K562 (cell line): ENCODE data around the gene PUSL1. TPM values are rescaled to one million over a fixed set of nuclear protein-coding genes. Genes with fewer than 3 reads are reported as not detected.

Experiments used
- BHLHE40 ChIP-seq: IDR thresholded peaks from 2 replicates; pipeline ENCODE4 v1.6.1; 2011; ENCODE audit warnings: low read length, improper control_type of control experiment
- JUND ChIP-seq, 2 experiments: IDR thresholded peaks; 2 replicates in 1 of 2; 3 replicates in 1 of 2; pipeline ENCODE4 v1.6.1; 2011; ENCODE audit warnings: borderline replicate concordance in 2 of 2, low read depth in 2 of 2, low read length in 2 of 2, improper control_type of control experiment in 1 of 2, missing biosample characterization in 1 of 2, missing genetic modification characterization in 1 of 2, missing genetic modification reagents in 1 of 2
- MTA3 ChIP-seq: fragments of 450-650 bp; formaldehyde crosslinking; IDR thresholded peaks from 2 replicates; pipeline ENCODE4 v1.6.1; 2017; ENCODE audit warnings: mild to moderate bottlenecking, borderline replicate concordance
- RB1 ChIP-seq: fragments of 450-650 bp; IDR thresholded peaks from 2 replicates; pipeline ENCODE4 v1.6.1; 2017; ENCODE audit warnings: low read depth, mild to moderate bottlenecking
- SAFB ChIP-seq: fragments of 200-400 bp; formaldehyde crosslinking; IDR thresholded peaks from 2 replicates; pipeline ENCODE4 v1.6.1; 2017; ENCODE audit warnings: low read depth, low read length, borderline replicate concordance
- SRSF1 ChIP-seq: fragments of 200-400 bp; formaldehyde crosslinking; IDR thresholded peaks from 2 replicates; pipeline ENCODE4 v1.6.1; 2017; ENCODE audit warnings: mild to moderate bottlenecking, low read depth, low read length, moderate library complexity
- ZNF217 ChIP-seq: sonication (generic); formaldehyde crosslinking; IDR thresholded peaks from 2 replicates; pipeline ENCODE4 v1.8.0; 2022; ENCODE audit warnings: mild to moderate bottlenecking, missing genetic modification reagents
- ZNF431 ChIP-seq: sonication (generic); formaldehyde crosslinking; IDR thresholded peaks from 2 replicates; pipeline ENCODE4 v1.8.0; 2022; ENCODE audit warnings: mild to moderate bottlenecking, missing genetic modification reagents
- polyA plus RNA-seq, 8 experiments: library from polyadenylated mRNA; depleted of rRNA in 4 of 8; stranded (reverse) in 5 of 8; unstranded in 3 of 8; fragments of >200 nt; fragmentation: Nextera tagmentation in 2 of 8; fragmentation: Illumina TruSeq in 1 of 8; extraction: Ambion mirVana in 2 of 8; extraction: Trizol in 1 of 8; gene quantifications; 2 replicates each; pipeline versions ENCODE4 v1.2.1 to v1.2.3, GENCODE V29; 2011 to 2014; ENCODE audit warnings: inconsistent platforms in 1 of 8, missing spikeins in 1 of 8
- total RNA-seq, 7 experiments: library from RNA; depleted of rRNA in 6 of 7; stranded (reverse); fragments of >200 nt in 6 of 7; fragmentation: Illumina TruSeq in 2 of 7; extraction: Trizol in 2 of 7; gene quantifications; 2 replicates each; pipeline versions ENCODE4 v1.2.1 to v1.2.3, GENCODE V29; 2011 to 2021; ENCODE audit warnings: low replicate concordance in 1 of 7
- TF ChIP-seq, protein P1 (sequence below), 2 experiments: fragments of 450-650 bp; formaldehyde crosslinking in 1 of 2; IDR thresholded peaks; 2 replicates each; pipeline versions ENCODE4 v1.4.0 to v1.6.1; 2014 to 2020; ENCODE audit warnings: mild to moderate bottlenecking in 2 of 2, borderline replicate concordance in 1 of 2, low read depth in 1 of 2
- TF ChIP-seq, protein P2 (sequence below): sonication (generic); formaldehyde crosslinking; IDR thresholded peaks from 2 replicates; pipeline ENCODE4 v1.8.1; 2023; ENCODE audit warnings: mild to moderate bottlenecking, missing genetic modification reagents
- TF ChIP-seq, protein P3 (sequence below): fragments of 250-450 bp; sonication (Bioruptor Pico); IDR thresholded peaks from 2 replicates; pipeline ENCODE4 v1.8.0; 2022; ENCODE audit warnings: moderate library complexity, mild to moderate bottlenecking, inconsistent platforms
- TF ChIP-seq, protein P4 (sequence below): sonication (generic); formaldehyde crosslinking; IDR thresholded peaks from 2 replicates; pipeline ENCODE4 v1.8.1; 2023; ENCODE audit warnings: mild to moderate bottlenecking, missing genetic modification reagents

PUSL1 gene
- total and polyA plus RNA-seq, 9 of the 15 experiments (the other 6 are each of a cell fraction or from before 2014, with no cell fraction given) = 0.62 to 86.9 (median 13.6) TPM

DNA sequence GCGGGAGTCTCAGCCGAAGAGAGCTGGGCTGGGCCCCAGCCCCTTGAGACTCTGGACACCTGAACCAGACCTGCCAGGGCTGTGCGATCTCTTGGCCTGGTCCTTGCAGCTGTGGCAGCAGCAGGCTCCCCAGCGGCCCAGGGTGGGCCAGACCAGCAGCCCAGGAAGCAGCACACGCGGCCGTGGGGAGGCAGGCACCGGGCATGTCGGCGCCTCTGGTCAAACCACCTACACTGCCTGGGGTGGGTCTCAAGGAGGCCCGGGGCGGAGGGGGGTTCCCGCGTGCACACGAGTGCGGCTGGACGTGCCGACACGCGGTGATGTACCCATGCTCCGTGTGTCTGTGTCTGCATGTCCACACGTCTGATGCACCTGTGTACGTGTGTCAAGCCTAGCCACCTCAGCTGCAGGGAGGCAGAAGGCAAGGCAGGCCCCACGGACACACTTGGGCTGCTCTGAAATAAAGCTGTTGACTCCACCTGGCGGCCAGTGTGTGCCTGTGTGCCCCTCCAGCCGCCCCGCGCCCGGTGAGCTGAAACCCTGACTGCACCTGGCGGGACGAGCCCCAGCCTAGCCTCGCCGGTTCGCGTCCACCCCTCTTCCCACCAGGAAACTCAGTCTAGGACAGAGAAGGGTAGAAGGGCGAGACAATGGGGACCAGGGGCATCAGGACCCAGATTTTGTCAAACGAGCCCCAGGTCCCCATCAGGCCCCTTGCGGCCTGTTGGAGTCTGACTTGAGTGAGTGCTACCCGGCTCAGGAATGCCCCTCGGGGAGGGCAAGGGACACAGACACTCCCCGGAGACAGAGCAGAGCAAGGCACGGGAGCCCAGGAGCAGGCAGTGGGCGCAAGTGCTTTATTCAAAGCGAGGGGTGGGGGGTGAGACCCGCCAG, 16.6 kb upstream of the PUSL1 start (continued):
- TF ChIP-seq ZNF217 (CRISPR knock-in tag) (no peak), RB1 (peak; percentile 68), JUND (IDR thresholded peaks at IDR 0.05; ENCODE audit: borderline replicate concordance, low read depth, low read length) (0 out of 2 replicates have a peak, but pooled peaks have one; percentile 21), JUND (tag; IDR thresholded peaks at IDR 0.05; ENCODE audit: borderline replicate concordance, low read depth, low read length) (no peak), MTA3 (peak; percentile 50; the same call in 1 of the 2 replicates), BHLHE40 (peak; percentile 22; the same call in 1 of the 2 replicates), ZNF431 (CRISPR knock-in tag) (peak; percentile 45; the same call in 1 of the 2 replicates), SRSF1 (no peak), SAFB (peak; percentile 63; the same call in 1 of the 2 replicates)
- TF ChIP-seq, protein P1, sequence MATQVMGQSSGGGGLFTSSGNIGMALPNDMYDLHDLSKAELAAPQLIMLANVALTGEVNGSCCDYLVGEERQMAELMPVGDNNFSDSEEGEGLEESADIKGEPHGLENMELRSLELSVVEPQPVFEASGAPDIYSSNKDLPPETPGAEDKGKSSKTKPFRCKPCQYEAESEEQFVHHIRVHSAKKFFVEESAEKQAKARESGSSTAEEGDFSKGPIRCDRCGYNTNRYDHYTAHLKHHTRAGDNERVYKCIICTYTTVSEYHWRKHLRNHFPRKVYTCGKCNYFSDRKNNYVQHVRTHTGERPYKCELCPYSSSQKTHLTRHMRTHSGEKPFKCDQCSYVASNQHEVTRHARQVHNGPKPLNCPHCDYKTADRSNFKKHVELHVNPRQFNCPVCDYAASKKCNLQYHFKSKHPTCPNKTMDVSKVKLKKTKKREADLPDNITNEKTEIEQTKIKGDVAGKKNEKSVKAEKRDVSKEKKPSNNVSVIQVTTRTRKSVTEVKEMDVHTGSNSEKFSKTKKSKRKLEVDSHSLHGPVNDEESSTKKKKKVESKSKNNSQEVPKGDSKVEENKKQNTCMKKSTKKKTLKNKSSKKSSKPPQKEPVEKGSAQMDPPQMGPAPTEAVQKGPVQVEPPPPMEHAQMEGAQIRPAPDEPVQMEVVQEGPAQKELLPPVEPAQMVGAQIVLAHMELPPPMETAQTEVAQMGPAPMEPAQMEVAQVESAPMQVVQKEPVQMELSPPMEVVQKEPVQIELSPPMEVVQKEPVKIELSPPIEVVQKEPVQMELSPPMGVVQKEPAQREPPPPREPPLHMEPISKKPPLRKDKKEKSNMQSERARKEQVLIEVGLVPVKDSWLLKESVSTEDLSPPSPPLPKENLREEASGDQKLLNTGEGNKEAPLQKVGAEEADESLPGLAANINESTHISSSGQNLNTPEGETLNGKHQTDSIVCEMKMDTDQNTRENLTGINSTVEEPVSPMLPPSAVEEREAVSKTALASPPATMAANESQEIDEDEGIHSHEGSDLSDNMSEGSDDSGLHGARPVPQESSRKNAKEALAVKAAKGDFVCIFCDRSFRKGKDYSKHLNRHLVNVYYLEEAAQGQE (IDR thresholded peaks at IDR 0.05; ENCODE audit: borderline replicate concordance) = peak; percentile 76
- TF ChIP-seq, protein P1 (CRISPR knock-in tag; IDR thresholded peaks at IDR 0.05; ENCODE audit: low read depth) = no peak
- TF ChIP-seq, protein P2, sequence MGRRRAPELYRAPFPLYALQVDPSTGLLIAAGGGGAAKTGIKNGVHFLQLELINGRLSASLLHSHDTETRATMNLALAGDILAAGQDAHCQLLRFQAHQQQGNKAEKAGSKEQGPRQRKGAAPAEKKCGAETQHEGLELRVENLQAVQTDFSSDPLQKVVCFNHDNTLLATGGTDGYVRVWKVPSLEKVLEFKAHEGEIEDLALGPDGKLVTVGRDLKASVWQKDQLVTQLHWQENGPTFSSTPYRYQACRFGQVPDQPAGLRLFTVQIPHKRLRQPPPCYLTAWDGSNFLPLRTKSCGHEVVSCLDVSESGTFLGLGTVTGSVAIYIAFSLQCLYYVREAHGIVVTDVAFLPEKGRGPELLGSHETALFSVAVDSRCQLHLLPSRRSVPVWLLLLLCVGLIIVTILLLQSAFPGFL (CRISPR knock-in tag) = 0 out of 2 replicates have a peak, but pooled peaks have one; percentile 35
- TF ChIP-seq, protein P3, sequence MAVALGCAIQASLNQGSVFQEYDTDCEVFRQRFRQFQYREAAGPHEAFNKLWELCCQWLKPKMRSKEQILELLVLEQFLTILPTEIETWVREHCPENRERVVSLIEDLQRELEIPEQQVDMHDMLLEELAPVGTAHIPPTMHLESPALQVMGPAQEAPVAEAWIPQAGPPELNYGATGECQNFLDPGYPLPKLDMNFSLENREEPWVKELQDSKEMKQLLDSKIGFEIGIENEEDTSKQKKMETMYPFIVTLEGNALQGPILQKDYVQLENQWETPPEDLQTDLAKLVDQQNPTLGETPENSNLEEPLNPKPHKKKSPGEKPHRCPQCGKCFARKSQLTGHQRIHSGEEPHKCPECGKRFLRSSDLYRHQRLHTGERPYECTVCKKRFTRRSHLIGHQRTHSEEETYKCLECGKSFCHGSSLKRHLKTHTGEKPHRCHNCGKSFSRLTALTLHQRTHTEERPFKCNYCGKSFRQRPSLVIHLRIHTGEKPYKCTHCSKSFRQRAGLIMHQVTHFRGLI (CRISPR knock-in tag) = no peak
- TF ChIP-seq, protein P4, sequence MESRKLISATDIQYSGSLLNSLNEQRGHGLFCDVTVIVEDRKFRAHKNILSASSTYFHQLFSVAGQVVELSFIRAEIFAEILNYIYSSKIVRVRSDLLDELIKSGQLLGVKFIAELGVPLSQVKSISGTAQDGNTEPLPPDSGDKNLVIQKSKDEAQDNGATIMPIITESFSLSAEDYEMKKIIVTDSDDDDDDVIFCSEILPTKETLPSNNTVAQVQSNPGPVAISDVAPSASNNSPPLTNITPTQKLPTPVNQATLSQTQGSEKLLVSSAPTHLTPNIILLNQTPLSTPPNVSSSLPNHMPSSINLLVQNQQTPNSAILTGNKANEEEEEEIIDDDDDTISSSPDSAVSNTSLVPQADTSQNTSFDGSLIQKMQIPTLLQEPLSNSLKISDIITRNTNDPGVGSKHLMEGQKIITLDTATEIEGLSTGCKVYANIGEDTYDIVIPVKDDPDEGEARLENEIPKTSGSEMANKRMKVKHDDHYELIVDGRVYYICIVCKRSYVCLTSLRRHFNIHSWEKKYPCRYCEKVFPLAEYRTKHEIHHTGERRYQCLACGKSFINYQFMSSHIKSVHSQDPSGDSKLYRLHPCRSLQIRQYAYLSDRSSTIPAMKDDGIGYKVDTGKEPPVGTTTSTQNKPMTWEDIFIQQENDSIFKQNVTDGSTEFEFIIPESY (CRISPR knock-in tag) = peak; percentile 93
